WI38 (cell line): ENCODE results near the gene H6PD.

Experiments
- H3K4me3 ChIP-seq: 2 replicates; pipeline ENCODE4 v1.5.1; 2011; ENCODE audit warnings: low read depth, mild to moderate bottlenecking, control low read depth, low read length
- CTCF ChIP-seq: IDR thresholded peaks from 2 replicates; pipeline ENCODE4 v1.5.1; 2012; ENCODE audit warnings: low read depth, mild to moderate bottlenecking, control low read depth, low read length

The H6PD gene

GRCh38 chr1:9242338-9242969 lies 7.9 kb downstream of the H6PD start:
- TF ChIP-seq CTCF = no peak
- no peak overlapping the region for H3K4me3 ChIP-seq

- no peak overlapping the region for H3K4me3 ChIP-seq
- no peak for TF ChIP-seq CTCF
These were observed 8.6 kb downstream of the H6PD start for GRCh38 chr1:9243066-9243739.

GRCh38 chr1:9244501-9245229 lies 10.1 kb downstream of the H6PD start:
- no peak overlapping the region for H3K4me3 ChIP-seq
- no peak for TF ChIP-seq CTCF

GRCh38 chr1:9245230-9245619 lies 10.7 kb downstream of the H6PD start:
- H3K4me3 ChIP-seq = no peak overlapping the region
- TF ChIP-seq CTCF = no peak

- no peak overlapping the region for H3K4me3 ChIP-seq
- no peak for TF ChIP-seq CTCF
These were observed 11.1 kb downstream of the H6PD start for GRCh38 chr1:9245661-9246060.

- no peak for TF ChIP-seq CTCF
- no peak overlapping the region for H3K4me3 ChIP-seq
These were observed 11.6 kb downstream of the H6PD start for GRCh38 chr1:9246215-9246614.
